ENCODE results near the gene TMPRSS9.

Gene TMPRSS9

DNA sequence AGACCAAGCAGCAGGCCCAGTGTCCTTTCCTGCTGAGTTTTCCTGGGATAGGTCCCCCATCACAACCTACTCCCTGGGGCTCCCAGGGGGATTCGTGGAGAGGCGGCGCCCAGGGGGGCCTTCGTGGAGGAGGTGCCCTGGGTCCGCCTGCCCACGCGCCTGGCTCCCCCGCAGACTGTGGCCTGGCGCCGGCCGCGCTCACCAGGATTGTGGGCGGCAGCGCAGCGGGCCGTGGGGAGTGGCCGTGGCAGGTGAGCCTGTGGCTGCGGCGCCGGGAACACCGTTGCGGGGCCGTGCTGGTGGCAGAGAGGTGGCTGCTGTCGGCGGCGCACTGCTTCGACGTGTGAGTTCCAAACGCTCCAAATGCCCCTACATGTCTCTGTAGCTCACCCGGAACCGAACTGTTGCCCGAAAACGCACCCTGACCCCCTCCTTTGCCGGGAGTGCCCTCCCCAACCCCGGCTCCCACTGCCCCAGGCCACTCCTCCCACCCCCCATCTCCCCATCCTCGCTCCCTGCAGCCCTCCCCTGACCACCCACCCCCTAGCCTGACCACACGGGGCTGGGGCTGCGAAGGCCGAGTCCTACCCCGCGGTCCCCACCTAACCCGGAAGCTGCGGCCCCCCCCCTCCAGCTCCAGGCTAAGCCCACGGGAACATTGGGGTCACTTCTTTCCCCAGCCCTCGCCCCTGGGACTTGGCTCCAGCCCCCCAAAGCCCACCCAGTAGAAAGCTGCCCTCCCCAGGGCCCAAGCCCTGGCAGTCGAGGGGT lies 64.0 kb downstream of the TMPRSS9 start:
- no peak for DNase-seq

DNA sequence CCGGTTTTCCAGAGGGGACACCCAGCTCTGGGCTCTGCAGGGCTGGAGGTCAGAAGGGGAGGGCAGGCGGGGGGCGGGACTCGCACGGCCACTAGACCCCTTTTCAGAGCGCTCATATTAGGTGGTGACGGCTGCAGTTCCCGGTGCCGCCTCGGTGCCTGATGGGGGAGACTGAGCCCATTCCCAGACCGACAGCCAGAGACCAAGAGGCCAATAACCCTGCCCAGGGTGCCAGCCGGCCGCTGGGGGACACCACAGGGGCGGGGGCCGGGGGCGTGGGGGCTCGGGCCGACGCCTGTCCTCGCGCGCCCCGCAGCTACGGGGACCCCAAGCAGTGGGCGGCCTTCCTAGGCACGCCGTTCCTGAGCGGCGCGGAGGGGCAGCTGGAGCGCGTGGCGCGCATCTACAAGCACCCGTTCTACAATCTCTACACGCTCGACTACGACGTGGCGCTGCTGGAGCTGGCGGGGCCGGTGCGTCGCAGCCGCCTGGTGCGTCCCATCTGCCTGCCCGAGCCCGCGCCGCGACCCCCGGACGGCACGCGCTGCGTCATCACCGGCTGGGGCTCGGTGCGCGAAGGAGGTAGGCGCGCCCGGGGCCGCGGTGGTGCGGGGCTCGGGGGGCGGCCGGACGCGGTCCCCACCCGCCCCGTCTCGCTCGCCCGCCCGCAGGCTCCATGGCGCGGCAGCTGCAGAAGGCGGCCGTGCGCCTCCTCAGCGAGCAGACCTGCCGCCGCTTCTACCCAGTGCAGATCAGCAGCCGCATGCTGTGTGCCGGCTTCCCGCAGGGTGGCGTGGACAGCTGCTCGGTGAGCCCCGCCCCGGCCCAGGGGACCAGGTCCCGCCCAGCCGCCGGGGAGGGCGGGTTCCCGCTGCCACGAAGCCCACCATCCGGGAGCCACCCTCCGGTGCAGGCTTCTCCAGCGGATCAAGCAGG lies 64.9 kb downstream of the TMPRSS9 start:
- no peak for DNase-seq

DNA sequence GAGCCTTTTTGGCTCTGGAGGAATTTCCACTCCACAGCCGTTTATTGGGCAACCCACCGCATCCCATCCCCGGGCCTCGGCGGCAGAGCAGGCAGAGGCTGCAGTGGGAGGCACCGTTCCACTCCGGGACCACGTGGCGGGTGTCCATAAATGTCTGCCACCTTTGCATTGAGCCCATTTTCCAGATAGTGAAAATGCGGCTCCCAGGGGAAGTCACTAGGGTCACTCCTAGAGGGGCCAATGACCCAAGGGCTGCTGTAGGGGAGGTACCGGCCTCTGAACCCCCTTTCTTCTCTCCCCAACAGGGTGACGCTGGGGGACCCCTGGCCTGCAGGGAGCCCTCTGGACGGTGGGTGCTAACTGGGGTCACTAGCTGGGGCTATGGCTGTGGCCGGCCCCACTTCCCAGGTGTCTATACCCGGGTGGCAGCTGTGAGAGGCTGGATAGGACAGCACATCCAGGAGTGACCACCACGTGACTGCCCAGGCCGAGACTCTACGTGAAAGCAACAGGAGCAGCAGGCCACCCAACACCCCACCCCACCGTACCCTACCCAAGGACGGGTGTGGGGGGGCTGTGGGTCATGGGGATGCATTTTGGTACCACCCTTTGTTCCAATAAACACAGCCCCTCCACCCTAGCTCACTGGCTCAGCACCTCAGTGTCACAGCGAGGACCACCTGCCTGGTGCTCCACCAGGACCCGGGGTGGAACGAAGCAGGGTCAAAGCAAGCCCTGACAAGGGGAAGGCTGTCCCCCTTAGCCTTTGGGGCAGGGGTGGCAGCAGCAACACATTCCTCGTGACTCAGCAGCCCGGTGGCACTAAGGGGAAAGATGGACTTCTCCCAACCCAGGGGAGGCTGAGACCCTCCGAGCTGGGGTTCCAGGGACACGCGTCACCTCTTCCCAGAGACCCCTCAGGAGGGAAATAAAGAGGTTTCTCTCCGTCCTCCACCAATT lies 65.8 kb downstream of the TMPRSS9 start:
- no peak for DNase-seq

DNA sequence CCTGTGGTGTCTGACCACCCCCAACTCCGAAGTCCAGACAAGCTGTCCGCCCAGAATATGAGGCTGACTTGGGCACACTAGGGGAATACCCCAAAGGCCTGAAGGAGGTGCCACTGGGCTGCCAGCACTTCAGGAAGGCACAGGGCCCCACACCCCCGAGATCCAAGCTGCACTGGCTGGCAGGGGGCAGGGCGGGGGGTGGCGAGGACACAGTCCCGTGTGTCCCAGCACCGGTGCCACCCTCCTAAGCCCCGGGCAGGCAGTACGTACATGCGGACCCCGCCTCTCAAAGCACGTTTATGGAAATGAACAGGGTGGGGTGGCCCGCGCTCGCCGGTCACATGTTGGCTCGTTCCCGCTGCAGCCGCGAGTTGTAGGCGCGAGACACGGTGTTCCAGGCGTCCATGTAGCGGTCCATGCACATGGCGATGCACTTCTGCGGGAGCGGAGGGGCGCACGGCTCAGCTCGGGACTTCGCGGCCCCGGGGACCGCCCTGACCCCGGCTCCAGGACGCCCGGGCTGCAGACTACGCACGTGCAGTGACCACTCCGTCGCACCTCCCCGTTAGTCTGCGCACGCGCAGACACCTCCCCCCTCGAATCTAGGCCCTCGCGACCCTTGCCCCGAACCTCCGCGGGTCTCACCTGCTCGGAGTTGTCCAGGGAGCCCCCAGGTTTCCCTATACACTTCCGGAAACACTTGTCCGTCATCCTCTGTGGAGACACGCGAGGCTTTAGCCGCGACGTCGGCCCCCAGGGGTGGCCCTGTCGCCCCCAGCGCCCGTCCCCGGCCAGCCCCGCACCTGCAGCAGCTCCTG lies 66.8 kb downstream of the TMPRSS9 start:
- peak; percentile 41 to 55 for DNase-seq

DNA sequence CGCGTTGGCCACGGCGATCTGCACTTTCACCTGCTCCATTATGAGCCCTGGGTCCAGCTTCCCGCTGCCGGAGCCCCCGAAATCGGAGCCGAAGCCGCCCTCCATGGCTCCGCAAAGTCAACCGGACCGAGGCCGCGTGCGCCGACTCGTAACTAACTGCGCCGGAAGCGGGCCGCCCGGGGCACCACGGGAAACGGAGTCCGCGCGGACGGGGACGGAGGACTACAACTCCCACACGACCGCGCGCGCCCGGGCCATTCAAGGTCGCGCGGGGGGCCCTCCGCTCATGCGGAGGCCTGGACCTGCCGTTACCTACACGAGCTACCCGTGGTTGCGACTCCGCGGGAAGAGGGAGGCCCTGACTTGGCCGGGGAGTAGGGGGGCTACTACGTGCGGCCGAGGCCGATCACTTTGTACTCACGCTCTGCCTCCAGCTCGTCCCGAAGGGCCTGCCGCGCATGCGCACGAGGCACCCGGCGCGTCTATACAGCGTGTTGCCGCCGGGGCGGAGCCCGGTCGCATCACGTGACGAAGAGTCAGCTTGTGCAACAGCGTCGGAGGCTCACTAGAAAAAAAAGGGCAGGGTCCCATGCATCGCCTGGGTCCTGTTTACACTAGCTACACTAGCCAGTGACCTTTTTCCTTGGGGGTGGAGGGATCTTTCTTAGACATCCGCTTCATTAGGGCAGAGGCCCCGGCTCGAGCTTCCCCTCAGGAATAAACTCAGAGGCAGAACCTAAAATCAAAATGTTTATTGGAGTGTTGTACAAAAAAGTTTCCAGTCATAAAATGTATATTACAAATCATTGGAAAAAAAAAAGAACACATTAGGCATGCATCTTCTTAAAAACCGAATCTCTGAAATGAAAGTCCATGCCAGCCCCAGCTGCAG lies 67.6 kb downstream of the TMPRSS9 start, which contains the start of gene TIMM13:
TIMM13 (minus strand) TSS at position 158 of the 892 bp plus-strand sequence; CDS start at position 105, 53 bp downstream.
- DNase-seq, result peak; percentile 95

DNA sequence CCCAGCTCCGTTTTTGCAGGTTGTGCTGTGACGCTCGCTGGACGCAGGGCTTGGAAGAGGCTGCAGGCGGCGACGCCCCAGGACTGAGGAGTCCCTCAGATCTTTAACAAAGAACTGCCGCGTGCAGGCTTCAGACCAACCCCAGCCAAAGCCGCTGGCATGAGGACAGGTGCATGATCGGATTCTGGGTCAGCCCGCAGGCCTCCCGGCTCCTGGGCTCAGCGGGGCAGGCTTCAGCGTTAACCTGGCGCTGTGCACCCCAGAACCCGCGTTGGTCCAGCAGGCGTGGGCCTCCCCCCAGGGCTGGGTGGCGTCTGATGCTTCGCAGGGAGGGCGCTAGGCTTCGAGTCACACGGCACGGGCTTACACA lies 68.2 kb downstream of the TMPRSS9 start:
- no peak for DNase-seq

DNA sequence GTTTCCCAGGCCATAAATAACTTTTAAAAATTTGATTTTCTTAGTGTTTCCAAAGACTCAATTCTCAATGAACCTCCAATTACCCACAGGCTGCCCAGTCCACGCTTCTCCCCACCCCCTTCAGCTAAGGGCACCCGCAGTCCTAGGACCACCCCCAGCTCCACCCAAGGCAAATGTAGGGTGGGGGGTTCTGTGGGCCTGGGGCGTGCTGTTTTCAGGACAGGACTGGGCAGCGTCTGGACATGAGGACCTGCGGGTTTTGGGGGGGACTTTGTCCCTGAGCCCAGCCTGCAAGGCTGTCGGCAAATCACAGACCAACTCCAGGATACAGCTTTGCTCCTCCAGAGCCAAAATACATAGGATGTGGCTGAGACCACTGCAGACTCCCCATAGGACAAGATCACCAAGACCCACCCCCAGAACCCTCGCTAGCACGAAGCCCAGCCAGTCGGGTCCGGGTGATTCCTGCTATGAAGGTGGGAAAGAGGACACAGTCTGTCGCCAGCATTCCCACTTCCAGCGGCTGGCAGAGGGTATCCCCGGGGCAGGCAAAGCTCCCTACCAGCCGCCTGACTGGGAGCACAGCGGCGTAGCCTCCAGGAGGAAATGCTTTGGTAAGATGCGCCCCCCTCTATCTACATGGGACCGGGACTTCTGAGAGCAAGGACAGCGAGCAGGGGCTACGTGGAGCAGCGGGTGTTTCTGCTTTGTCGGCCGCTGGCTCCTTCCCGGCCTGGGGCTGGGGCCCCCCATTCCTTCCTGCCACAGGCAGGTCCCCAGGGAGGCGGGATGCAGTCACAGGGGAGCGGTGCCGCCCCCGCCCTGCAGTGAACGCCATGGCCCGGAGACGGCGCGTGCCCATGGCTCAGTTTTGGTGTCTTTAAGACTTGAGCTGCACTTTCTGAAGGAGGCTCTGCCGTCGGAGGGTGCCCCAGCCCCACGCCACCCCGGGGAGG lies 69.0 kb downstream of the TMPRSS9 start:
- DNase-seq, result no peak

DNA sequence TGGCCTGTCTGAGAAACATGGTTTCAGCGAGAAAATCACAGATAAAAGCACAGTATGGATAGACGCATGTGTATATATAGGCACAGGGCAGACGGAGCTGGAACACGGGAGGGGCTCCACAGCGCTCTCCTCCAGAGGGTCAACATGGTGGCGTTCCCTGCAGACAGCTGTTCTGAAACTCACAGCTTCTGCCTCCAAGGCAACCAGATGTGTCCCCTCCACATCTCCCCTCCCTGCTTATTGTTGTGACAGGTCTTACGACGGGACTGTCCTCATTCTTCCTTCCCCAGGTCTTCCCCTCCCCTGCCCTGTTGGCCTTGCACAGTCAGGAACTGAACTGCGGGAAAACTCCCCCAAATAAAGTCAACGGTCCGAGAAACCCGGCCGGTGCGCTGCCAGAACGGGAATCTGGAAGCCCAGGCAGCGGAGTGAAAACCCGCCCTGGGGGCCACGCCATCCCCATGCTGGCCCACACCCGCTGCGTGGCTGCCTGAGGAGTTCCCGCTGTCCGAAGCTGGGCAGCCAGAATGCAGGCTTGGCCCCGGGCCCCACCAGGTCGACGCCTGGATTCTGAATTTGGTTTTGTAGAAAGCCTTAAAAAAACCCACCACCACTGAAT lies 70.0 kb downstream of the TMPRSS9 start:
- no peak for DNase-seq

DNA sequence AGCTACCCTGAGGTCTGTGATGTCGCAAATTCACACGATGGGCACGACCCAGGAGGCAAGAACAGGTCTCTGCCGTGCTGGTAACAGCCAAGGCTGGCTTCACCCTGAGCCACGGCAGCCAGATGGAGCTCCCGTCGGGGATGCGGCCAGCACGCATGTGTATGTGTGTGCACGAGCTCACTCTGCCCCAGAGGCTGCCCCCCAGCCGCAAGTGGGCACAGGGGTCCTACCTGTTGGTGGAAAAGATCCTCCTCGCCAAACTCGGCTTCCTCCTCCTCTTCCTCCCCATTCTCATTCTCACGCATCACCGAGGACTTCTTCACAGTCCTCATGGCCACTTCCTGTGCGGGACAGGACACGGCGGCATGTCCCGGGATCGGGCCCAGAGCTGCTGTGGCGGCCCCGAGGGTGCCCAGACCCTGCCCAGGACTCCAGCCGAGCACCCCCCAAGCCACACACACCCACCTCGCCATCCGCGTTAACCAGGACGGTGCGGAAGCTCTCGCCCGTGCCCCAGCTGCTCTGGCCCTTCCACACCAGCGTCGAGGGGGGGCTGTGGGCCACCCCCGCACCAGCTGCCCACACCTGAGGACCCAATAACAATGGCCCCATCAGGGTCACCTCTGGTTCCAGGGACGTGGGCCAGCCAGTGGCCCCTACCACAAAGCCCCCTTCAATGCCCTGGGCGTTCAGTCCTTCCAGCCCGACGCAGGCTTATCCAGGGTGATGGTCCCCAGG lies 71.4 kb downstream of the TMPRSS9 start:
- DNase-seq, result no peak

DNA sequence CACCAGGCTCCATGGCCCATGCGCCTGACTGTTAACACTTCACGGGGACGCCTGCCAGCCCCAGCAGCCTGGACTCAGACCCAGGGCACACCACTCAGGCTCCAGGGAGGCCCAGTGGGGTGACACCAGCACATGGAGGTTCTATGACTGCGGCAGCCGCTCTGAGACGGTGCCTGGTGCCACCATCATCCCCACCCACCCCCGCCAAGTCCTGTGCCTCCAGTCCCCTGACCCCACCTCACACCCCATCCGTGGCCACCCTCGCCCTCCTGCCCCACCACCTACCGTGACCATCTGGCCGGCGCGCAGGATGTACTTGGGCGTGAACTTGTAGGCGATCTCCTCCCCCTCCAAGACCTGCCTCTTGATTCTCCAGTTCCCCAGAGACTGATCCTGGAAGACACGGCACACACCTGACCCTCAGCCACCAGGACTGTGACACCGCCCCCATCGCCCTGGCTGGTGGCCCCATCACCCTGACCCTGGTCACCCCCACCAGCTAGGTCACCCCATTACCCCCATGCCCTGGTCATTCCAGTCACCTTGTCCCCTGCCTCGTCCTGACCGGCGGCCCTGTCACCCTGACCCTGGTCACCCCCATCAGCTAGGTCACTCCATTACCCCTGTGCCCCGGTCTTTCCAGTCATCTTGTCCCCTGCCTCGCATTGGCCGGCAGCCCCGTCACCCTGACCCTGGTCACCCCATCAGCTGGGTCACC lies 72.2 kb downstream of the TMPRSS9 start:
- DNase-seq, result no peak

DNA sequence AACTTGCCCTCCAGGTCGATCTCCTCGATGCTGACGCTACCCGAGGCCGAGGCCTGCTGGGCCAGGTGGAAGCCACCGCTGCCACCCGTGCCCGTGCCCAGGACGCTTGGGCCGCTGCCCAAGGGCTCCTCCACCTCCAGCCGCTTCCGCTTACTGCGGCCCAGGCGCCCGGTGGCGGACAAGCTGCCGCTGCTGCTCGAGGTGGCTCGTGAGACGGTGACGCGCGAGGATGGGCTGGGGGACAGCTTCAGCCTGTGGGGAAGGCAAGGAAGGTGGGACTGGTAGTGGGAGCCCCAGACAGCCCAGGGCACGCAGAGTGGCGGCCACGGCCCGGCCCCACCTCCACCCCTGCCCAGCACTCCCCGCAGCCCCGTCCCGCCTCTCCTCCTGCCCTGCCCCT lies 73.8 kb downstream of the TMPRSS9 start:
- DNase-seq, result no peak

DNA sequence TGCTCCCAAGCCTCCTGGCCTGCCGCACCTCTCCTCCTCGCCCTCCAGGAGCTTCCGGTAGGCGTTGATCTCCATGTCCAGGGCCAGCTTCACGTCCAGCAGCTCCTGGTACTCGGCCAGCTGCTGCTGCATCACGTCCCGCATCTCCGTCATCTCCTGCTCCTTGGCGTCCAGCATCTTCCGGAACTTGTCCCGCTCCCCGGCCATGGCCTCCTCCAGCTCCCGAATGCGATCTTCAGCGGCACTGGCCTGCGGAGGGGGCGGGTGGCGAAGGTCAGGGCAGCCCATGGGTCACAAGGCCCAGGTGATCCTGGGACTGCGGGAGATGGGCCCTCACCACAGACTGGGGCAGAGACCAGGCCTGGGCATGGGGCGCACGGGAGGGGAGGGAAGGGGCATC lies 74.2 kb downstream of the TMPRSS9 start:
- no peak for DNase-seq

DNA sequence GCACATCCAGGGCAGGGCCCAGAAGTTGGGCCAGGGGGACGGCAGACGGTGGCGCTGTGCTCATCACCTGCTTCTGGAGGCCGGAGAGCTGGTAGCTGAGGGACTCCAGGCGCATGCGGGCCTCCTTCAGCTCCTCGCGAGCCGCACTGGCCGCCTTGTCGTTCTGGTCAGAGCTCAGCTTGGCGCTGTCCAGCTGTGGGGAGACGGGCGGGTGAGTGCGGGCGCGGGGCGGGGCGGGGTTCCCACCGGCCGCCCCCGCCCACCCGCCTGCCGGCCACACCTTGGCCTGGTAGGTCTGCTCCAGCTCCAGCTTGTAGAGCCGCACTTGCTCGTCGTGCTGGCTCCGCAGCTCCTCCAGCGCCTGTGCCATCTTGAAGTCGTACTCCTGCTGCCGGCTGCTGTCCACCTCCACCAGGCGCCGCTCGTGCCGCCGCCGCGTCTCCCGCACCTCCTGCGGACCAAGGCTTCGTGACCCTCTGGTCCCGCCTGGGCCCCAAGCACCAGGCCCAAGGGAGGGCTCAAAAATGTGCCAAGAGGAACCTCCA lies 74.7 kb downstream of the TMPRSS9 start:
- DNase-seq, result no peak

DNA sequence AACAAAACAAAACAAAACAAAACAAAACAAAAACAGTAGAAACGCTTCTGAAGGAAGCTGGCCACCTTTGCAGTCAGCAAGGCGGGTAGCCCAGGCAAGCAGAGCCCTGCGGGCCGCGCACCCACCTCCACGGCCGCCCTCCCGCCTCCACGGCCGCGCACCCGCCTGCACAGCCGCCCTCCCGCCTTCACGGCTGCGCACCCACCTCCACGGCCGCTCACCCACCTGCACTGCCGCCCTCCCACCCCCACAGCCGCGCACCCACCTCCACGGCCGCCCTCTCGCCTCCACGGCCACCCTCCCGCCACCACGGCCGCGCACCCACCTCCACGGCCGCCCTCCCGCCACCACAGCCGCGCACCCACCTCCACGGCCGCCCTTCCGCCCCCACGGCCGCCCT lies 76.3 kb downstream of the TMPRSS9 start:
- no peak for DNase-seq

DNA sequence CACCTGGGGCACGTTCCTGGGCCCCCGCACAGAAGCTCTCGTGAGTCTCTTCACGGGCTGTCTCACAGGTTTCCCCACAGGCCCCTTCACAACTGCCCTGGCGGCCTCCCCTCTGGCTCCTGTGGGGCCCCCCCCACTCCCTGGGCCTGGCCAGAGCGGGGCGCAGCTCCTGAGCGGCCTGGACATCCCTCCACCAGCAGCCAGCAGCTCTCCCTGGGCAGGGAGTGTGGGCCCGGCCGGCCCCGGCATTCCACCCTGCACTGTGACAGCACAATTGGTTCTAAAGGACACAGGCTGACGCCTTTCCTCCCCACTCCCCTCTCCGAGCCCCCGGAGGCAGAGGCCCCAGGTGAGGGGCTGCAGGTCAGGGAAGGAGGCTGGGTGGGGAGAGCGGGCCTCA lies 76.9 kb downstream of the TMPRSS9 start:
- no peak for DNase-seq

DNA sequence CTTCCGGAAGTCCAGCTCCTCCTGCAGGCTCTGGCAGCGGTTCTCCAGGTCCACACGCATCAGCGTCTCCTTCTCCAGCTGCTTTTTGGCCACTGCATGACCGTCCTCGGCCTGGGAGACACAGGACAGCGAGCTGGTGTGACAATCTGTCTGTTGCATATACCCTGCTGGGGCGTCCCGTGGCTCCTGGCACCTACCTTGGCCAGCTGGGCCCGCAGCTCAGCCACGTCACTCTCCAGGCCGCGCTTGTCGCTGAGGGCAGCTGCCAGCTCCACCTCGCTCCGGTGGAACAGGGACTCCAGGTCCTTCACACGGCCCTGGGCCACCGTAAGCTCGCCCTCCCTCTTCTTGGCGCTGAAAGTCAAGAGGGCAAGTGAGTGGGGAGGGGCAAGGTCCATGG lies 78.1 kb downstream of the TMPRSS9 start:
- no peak for DNase-seq

DNA sequence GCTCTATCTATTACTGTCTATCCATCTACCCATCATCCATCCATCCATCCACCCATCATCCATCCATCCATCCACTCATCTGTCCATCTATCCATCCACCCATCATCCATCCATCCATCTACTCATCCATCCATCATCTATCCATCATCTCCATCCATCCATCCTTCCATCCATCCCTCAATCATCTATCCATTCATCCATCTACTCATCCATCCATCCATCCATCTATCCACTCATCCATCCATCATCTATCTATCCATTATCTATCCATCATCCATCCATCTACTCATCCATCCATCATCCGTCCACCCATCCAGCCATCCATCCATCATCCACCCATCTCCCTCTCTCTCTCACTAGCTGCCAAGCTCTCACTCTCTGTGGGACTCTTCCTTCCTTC lies 80.5 kb downstream of the TMPRSS9 start:
- DNase-seq, result no peak
